CD4-positive, alpha-beta T cell treated with Interferon gamma for 1 hour (primary cell): ENCODE measurements around the gene ZNF653.

Experiments used
- DNase-seq: peaks from one replicate; pipeline ENCODE4 v3.0.0-alpha.2; 2020

Gene ZNF653

GRCh38 chr19:11510444-11510843 is 4.8 kb upstream of the ZNF653 start:
- no peak for DNase-seq

GRCh38 chr19:11507370-11508078 is 1.9 kb upstream of the ZNF653 start:
- DNase-seq, result no peak

- DNase-seq, result no peak
These were observed 1.3 kb upstream of the ZNF653 start for GRCh38 chr19:11506967-11507366.

- DNase-seq, result no peak
These were observed 489 bp upstream of the ZNF653 start for GRCh38 chr19:11506101-11506555.

- peak; percentile 97 for DNase-seq
These were observed 571 bp downstream of the ZNF653 start for GRCh38 chr19:11505032-11505503.

GRCh38 chr19:11504502-11505031 is 1.1 kb downstream of the ZNF653 start:
- DNase-seq, result no peak

GRCh38 chr19:11499890-11500420 is 5.7 kb downstream of the ZNF653 start:
- DNase-seq, result no peak

GRCh38 chr19:11499220-11499726 is 6.4 kb downstream of the ZNF653 start:
- DNase-seq, result no peak

- DNase-seq, result peak; percentile 52
These were observed 9.1 kb downstream of the ZNF653 start for GRCh38 chr19:11496391-11497163.

- DNase-seq, result no peak
These were observed 9.8 kb downstream of the ZNF653 start for GRCh38 chr19:11495885-11496284.

GRCh38 chr19:11495481-11495880 is 10.2 kb downstream of the ZNF653 start:
- no peak for DNase-seq

- no peak for DNase-seq
These were observed 10.9 kb downstream of the ZNF653 start for GRCh38 chr19:11494634-11495285.

GRCh38 chr19:11489378-11489777 is 16.3 kb downstream of the ZNF653 start:
- no peak for DNase-seq

- DNase-seq, result no peak
These were observed 18.8 kb downstream of the ZNF653 start for GRCh38 chr19:11486661-11487503.

- DNase-seq, result no peak
These were observed 20.3 kb downstream of the ZNF653 start for GRCh38 chr19:11485245-11485837.

GRCh38 chr19:11483366-11484111 is 22.1 kb downstream of the ZNF653 start:
- DNase-seq, result no peak

GRCh38 chr19:11482384-11483050 is 23.1 kb downstream of the ZNF653 start:
- DNase-seq, result peak; percentile 84

GRCh38 chr19:11481534-11482383 is 23.9 kb downstream of the ZNF653 start:
- DNase-seq, result peak; percentile 67
